Omental fat pad (tissue), 4 donors: ENCODE data around the gene OR2AJ1. TPM values are rescaled to one million over a fixed set of nuclear protein-coding genes. Genes with fewer than 3 reads are reported as not detected.

Experiments
- ATAC-seq: fragments of 150-250 bp; one replicate; pipeline ENCODE4 v1.9.1; 2016; ENCODE audit warnings: mild to moderate bottlenecking, moderate library complexity; ENCODE audit not compliant: low FRiP score
- DNase-seq: peaks from one replicate; pipeline ENCODE4 v3.0.0-alpha.2; 2019; ENCODE audit warnings: low spot score
- CTCF ChIP-seq, 3 donors: fragments of 450-650 bp; IDR thresholded peaks; one replicate each; pipeline ENCODE4 v1.5.1; 2016 to 2017; ENCODE audit warnings: antibody characterized with exemption in 3 of 3, mild to moderate bottlenecking in 3 of 3, moderate library complexity in 2 of 3
- total RNA-seq, 4 donors: library from RNA; depleted of rRNA; stranded (reverse); fragments of >200 nt; gene quantifications; one replicate each; pipeline ENCODE4 v1.1.0, GENCODE V29; 2016

Gene OR2AJ1
- total RNA-seq, 4 donors from 2014 or later = not detected

DNA sequence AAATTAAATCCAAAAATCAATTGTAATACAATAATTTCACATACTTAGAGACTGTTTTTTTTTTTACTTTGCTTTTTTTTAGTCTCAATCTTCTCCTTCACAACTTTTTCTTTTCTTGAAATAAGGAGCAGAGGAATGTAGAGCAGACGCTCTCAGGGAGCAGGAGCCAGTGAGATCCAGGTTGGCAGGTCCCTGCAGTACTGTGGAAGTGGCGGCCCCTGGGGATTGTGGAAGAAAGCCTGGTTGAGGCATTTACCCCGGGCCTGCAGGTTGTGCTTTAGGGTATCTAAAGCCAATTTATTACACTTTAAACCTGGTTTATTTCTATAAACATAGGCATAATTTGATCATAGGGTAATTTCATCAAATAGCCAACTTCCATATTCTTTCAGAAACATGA is 748 bp upstream of the OR2AJ1 start:
- ATAC-seq (no peak), DNase-seq (no peak)
- TF ChIP-seq CTCF (IDR thresholded peaks at IDR 0.05) = no peak

DNA sequence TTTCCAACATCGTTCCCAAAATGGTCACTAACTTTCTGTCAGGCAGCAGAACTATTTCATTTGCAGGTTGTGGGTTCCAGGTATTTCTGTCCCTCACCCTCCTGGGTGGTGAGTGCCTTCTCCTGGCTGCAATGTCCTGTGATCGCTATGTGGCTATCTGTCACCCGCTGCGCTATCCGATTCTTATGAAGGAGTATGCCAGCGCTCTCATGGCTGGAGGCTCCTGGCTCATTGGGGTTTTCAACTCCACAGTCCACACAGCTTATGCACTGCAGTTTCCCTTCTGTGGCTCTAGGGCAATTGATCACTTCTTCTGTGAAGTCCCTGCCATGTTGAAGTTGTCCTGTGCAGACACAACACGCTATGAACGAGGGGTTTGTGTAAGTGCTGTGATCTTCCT is 9.3 kb downstream of the OR2AJ1 start:
- no peak for DNase-seq
- no peak for TF ChIP-seq CTCF (IDR thresholded peaks at IDR 0.05)
- ATAC-seq = no peak

DNA sequence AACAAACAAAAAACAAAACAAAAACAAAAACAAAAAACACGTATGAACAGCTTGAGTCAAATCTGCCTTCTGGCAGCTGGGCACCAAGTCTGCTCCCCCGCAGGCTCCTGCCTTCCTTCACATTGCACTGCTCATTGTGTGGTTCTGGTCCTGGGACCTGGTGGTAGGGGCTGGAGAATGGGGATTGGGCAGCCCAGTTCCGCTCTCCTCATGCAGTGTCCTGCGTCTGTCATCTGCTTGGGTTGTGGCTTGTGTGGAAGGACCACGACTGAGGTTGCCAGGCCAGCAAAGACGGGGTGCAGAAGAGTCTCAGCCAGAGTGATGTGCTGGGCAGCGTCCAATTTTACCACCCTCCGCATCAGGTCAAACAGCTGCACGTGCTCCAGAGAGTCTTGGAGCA is 11.1 kb downstream of the OR2AJ1 start:
- DNase-seq (no peak), ATAC-seq (no peak)
- TF ChIP-seq CTCF (IDR thresholded peaks at IDR 0.05) = no peak

GRCh38 chr1:247936415-247936814 is 11.7 kb downstream of the OR2AJ1 start:
- no peak for TF ChIP-seq CTCF (IDR thresholded peaks at IDR 0.05)
- ATAC-seq (no peak), DNase-seq (no peak)

GRCh38 chr1:247936965-247937734 is 12.5 kb downstream of the OR2AJ1 start:
- DNase-seq (peak; percentile 36), ATAC-seq (peak; percentile 64)

DNA sequence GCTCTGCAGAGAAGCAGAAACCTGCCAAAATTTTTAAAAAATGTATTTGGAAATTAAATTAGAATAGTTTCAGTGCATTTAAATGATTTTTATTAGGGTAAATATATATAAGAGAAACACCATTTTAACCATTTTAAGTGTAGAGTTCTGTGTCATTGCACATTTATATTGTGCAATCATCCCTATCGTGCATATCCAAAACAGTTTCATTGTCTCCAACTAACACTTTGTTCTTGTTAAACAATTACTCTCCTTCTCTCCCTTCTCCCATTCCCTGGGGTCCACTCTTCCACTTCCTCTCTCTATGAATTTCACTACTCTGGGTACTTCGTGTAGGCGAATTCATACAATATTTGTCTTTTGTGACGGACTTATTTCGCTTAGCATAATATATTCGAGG is 17.9 kb downstream of the OR2AJ1 start:
- no peak for DNase-seq
- ATAC-seq = no peak
- TF ChIP-seq CTCF (IDR thresholded peaks at IDR 0.05) = no peak

- TF ChIP-seq CTCF (IDR thresholded peaks at IDR 0.05) = no peak
- ATAC-seq (no peak), DNase-seq (no peak)
Observed at GRCh38 chr1:247948558-247948957, 23.9 kb downstream of the OR2AJ1 start, which contains the start of gene OR2L8. Gene OR2L8, plus strand, starts transcription at chr1:247948858. Its CDS starts 0 bp downstream, at chr1:247948858.
